Cortex of kidney (tissue), 1 donor: ENCODE data around the gene RPS21.

ENCODE experiments used
- DNase-seq: peaks from one replicate; lab custom pipeline; 2025; lab: John Stamatoyannopoulos, UW

RPS21 gene

DNA sequence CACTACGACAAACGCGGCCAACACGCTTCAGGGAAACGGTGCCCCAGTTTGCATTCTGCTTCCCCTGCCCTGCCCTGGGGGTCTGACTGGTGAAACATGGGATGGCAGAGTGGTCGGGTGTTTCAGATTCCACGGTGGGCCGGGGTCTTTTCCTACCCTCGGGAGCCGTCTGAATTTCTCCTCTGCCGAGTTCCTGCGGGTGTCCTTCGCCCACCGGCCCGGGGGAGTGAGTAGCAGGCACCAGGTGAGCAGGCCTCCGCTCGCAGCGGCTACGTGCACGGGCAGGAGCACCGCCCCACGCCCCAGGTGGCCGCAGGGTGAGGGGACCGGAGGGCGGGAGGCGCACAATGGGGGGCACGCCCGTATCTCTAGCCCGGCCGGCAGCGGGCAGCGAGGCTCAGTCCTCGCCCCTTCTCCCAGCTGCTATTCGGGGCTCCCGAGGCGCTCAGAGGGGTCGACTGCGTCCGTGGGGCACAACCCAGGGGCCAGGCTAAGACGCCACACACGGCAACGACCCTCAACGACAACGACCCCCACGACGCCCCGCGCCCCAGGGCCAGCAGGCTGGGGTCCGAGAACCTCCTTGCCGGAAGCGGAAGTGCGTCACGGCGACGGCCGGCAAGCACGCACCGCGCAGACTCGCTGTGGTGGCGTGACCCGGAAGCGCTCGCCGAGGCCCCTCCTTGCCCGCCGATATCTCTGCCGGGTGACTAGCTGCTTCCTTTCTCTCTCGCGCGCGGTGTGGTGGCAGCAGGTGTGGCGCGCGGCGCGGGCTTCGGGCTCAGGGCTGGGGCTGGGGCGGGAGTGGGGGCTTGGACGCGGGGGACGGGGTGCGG, at the start of gene RPS21:
Gene RPS21 (plus strand): TSS at position 721 of the 836 bp plus-strand sequence. CDS start 236 bp downstream, outside the sequence.
- DNase-seq, result no peak

DNA sequence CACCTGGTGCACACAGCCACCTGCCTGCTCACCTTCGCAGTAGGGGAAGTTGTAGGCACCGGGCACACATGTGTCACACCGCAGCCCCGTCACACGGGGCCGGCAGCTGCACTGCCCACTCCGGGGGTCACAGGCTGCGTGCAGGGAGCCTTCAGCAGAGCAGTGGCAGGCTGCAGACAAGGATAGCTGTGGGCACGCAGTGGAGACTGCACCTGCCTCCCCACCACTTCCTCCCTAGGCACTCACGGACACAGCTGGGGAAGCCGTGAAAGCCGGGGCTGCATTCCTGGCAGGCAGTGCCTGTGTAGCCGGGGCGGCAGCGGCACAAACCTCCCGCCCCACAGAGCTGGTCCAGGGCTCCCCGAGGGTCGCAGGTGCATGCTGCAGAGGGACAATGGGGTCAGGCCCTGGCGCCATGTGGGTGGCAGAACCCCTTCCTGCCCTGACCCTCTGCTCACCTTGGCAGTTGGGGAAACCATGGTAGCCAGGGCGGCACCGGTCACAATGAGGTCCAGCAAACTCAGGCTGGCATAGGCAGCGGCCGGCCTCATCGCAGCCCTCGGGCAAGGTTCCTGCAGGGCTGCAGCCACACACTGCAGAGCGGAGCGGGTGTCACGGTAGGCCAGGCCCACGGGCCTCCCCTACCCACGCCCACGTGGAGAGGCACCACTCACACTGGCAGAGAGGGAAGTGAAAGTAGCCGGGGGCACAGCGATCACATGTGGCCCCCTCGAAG, 49.2 kb upstream of the RPS21 start:
- DNase-seq, result no peak

DNA sequence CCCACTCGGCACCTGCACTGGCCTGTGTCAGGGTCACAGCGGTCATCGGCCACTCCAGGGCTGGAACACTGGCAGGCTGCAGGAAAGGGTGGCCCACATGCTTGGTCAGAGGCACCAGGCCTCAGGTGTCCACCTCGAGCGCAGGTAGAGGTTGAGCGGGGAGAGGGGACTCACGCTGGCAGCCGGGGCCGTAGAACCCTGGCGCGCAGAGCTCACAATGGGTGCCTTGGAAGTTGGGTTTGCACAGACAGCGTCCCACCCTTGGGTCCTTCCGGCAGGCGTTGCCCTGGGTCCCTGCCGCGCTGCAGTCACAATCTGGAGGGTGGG, 48.6 kb upstream of the RPS21 start:
- DNase-seq, result no peak

DNA sequence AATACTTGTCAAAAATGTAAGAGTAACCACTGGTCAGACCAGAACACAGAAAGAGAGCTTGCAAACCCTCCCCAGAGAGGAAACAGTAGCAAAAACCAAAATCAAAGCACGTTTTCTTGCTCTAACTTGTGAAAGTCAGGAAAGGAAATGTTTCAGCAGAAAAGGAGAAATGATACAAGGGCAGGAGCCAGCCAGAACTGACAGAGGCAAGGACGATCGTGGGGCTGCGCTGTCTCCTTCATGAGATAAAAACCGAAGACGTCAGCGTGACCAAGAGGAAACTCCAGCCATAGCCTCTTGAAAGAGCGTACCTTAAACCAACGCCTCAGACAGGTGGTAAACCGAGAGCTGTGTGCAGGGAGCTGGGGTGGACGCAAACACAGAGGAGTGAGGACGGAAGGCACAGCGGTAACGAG, 47.2 kb upstream of the RPS21 start:
- no peak for DNase-seq

DNA sequence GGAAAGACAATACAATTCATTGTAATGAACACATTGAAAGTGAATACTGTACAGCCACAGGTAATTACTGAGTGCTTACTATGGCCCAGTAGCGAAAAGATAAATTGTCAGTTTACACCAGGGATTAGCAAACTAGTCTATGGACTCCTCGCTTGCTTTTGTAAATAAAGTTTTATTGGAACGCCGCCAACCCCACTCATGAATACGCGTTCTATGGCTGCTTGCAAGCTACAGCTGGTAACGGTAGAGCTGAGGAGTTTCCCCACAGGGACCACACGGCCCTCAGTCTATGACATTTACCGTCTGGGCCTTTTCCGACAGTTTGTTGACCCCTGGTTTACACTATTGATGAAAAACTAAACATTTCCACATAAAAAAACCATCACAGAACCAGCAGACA, 44.0 kb upstream of the RPS21 start:
- DNase-seq, result no peak

DNA sequence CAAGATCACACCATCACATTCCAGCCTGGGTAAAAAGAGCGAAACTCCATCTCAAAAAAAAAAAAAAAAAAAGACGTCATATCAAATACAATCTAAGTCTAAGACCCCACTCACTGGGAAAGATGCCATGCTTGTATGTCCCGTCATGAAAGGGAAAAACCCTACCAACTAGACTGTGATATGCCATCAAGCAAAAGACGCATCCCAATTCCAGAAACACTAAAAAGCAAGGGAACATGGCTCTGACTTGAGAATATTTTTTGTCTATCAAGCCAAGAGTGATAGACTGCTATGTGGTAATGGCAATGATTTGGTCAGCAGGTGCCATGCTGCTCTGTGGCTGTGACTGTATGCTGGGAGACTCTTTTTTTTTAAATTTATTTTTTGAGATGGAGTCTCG, 42.8 kb upstream of the RPS21 start:
- DNase-seq, result no peak

DNA sequence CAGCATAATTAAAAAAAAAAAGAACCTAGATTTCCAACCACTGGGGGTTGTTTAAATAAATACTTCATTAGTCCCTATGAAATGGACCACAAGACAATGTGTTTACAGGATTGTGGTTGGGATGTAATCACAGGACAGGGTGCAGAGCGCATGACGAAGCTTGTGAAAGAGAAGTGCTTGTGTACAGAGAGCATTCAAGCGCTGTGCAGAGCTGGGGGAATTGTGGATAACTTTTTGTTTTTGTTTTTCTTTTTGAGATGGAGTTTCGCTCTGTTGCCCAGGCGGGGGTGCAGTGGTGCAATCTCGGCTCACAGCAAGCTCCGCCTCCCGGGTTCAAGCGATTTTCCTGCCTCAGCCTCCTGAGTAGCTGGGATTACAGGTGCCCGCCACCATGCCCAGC, 42.1 kb upstream of the RPS21 start:
- no peak for DNase-seq

DNA sequence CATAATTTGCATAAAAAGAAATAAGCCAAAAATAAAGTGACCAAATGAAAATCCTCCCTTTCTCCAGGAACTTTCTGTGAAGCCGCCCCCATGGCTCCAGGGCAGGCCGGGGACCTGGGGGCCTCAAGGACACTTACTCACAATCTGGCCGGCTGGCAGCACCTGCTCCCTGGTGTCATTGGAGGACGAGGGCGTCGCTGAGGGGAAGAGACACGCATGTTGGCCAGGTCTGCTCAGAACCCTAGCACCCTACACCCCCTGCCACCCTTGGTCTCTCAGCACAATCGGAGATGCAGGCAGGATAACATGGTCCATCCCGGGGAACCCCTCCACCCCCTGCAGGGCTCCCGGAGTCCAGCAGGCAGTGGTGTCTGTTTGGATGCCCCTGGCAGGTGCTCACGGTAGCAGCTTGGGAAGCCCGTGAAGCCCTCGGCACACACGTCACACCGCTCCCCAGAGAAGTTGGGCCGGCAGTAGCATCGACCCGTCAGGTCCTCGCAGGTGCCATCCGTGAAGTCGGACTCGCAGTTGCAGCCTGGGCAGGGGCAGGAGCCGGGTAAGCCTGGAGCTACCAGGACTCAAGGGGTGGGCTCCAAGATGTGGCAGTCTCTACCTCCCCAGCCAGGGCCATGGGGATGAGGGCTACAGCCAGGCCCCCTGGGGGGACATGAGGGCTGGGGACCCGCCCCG, 41.1 kb upstream of the RPS21 start:
- DNase-seq, result no peak

DNA sequence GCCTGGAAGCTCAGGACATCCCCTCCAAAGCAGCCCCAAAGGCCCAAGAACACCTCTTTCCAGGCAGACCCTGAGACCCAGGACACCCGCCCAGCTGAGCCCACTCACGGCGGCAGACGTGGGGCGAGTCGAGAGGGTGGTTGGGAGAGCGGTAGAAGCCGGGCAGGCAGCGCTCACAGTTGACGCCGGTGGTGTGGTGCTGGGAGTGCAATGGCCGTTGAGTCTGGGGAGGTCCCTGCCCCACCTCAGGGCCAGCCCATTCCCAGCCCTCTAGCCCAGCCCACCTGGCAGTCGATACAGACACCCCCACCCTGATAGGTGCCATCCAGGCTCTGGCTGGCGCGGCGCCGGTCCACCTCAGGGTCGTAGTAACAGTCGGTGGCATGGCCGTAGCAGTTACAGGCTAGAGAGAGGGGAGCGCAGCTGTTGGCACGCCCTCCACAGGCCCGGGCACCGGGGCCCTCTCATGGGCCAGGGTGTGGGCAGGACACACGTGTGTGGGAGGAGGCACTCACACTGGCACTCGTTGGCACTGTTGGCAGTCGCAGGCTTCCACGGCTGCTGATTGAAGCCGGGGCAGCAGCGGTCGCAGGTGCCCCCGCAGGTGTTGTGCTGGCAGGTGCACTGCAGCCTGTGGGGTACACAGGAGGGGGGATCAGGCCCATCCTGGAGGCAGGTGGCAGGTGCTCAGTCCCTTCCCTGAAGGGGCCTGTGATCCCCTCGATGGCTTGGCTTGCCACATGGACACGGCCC, 40.3 kb upstream of the RPS21 start:
- no peak for DNase-seq

DNA sequence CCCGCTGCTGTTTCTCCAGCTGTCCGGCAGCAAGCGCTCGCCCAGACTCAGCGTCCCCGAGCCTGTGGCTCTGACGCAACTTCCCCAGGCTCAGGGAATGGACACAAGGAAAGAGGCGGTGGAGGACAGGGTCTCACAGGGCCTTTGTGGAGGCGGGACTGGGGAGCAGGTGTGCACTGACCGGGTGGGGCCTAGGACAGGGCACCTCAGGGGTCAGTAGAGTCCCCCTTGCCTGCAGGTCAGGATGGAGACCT, 39.8 kb upstream of the RPS21 start:
- no peak for DNase-seq

DNA sequence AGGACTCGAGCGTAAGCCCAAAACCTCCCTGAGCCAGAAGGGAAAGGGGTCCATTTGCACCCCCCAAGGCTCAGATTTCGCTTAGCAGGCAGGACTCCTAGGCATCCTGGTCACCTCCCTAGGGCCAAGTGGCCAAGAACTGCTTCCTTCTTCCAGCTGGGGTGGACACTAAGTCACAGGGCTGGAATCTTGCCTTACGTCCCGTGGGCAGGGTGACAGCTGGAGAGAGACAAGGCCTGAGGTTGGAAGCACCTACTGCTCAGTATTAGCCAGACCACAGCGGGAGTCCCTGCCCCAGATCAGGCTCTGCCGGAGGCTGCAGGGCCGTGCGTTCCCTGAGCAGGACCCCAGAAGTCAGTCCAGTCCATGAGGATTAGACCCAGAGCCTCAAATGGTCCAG, 39.5 kb upstream of the RPS21 start:
- DNase-seq, result no peak

DNA sequence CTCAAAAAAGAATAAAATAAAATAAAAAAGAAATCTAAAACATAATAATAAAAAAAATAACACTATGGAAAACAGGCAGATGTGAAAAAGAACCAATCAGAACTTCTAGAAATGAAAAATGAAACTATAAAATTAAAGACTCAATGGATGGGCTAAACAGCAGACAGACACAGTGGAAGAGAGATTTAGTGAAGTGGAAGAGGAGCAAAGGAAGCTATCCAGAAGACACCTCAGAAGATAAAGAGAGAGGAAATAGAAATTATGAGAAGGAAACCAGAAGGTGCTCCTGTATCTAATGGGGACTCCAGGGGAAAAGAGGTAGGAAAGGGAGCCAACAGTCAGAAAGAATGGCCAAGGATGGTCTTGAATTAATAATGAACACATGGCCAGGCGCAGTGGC, 38.3 kb upstream of the RPS21 start:
- no peak for DNase-seq

DNA sequence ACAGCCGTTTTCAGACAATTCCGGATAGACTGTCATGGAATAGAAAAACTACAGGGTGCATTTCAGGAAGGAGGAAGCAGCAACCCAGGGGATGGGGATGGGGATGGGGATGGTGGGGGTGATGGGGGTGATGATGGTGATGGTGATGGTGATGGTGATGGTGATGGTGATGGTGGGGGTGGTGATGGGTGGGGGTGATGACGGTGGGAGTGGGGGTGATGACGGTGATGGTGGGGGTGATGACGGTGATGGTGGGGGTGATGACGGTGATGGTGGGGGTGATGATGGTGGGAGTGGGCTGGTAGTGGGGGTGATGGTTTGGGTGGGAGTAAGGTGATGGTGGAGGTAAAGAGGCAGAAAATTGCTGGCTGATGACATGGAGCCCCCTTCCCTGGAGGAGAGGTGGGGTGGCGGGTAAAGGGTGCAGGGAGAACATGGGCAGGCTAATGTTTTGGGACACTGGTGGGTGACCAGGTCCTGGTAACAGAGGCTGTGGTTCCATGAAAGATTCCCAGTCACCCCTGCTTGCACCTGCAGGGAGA, 37.3 kb upstream of the RPS21 start:
- DNase-seq, result no peak

DNA sequence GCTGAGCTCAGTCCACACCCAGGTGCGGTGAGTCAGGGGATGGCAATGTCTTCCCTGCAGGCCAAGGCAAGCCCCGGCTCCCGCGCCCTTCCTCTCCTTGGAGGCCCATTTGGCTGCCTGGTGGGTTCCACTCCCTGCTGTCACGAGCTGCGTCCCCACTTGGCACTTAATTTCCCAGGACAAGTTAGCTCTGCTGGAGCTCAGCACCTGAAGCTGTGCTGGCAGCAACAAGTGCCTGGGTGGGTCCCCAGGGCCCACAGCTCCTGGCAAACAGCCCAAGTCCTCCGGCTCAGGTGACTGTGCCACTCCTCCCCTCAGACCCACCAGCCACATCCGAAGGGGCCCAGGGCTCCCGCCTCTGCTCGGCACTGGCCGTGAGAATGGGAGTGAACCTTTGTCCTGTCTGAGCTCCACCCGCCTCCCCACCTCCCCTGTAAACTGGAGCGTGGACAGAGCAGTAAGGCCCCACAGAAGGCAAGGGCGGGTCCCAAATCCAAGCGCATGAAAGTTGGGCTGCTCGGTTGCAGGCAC, 36.7 kb upstream of the RPS21 start:
- no peak for DNase-seq

DNA sequence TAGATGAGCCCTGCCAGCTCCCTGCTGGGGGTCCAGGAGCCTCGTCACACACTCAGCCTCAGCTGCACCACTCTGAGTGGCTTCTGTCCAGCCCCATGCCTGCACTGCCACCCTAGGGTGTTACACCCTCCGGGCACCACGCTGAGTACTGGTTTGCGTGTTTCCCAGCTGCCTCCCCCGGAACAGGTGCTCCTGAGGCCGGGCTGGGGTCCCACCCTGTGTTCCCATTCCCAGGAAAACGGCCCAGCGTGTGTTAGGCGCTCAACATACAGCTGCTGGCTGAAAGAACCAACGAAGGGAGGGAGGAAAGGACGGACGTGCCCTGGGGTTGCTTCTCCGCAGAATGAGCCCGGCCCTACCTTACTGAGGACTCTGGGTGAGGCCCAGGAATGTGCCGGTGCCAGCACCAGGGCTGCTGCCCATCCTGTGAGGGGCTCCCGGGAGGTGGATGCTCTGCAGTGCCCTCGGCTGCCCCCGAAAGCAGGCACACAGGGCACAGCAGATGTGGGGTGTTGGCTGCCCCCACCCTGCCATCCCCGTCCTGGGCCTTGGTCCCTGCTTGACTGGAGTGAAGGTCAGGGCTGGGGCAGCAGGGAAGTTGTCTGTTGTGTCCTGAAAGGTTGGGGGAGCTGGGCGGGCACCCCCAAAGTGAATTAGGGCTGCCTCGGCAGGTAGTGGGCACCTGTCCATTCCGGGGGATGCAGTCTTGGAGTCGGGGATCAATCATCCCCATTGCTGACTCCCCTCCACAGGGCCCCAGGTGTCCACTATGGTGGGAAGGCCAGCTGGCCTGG, 36.1 kb upstream of the RPS21 start:
- no peak for DNase-seq

DNA sequence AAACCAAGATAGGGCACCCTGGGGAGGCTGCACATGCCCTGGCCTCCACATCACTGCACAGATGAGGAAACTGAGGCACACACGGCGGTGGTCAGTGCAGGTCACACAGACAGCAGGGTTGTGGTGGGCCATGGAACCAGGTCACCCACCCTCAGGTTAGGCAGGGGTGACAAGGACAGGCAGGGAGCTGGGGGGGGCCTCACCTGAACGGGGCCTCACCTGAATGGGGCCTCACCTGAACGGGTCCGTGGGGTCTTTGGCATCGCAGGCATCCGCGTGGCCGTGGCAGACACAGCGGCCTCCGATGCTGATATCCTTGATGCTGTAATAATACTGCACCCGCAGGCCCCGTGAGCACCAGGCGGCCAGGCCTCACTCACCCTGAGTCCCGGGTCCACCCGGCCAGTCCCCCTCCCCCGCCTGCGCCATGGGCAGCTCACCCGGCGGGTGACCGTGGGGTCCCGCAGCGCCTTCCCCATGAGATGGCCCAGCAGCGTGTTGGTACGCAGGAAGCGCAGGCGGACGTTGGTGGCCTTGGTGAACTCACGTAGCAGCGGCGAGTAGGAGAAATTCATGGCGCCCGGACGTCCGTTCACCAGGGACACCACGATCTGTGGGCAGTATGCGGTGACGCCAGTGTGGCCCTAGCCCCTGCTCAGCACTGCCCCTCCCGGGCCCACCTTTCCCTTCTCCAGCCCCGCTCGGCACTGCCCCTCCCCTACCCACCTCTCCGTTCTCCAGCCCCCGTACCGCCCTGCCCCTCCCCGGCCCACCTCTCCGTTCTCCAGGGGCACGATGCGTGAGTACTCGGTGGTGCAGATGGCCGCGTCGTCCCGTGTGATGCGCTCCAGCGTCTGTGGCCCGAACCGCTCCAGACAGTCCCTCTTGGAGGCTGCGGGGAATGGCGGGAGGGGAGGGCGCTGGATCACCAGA, 35.2 kb upstream of the RPS21 start:
- DNase-seq, result no peak

DNA sequence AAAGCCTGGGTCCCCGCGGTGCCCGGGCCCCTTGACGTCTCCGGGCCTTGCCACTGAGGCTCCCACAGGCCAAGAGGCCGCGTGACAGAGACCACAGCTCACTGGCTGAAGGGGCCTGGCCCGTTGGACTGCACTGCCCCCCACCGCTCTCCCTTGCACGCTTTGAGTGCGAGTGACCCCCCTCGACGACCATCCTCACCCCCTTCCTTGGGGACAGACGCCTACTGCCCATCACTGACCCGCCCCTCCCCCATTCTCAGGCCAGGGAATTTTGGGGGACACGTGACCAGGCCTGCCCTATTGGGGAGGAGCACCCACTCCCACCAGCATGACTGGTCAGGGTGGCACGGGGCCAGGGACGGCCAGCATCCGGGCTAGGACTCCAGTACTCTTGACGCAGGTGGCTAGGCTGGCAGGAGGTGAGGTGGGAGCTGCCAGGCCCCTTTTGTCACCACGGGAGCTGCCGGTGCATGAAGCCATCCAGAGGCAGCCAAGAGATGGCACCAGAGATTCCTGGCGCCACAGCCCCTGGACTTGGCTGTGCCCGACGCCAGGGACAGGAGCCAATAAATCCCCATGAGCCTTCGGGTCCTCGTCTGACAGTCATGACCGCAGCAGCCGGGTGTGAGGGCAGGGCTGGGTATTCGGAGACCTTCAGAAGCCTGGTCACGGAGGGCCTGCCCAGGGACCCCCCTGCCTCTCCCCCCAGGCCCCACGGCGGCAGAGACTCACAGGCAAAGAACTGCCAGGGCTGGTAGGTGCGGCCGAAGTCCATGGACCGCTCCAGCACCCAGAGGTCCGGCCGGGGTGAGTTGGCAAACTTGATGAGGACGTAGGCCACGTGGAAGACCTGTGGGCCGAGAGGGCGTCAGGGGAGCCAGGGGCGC, 34.3 kb upstream of the RPS21 start:
- no peak for DNase-seq

DNA sequence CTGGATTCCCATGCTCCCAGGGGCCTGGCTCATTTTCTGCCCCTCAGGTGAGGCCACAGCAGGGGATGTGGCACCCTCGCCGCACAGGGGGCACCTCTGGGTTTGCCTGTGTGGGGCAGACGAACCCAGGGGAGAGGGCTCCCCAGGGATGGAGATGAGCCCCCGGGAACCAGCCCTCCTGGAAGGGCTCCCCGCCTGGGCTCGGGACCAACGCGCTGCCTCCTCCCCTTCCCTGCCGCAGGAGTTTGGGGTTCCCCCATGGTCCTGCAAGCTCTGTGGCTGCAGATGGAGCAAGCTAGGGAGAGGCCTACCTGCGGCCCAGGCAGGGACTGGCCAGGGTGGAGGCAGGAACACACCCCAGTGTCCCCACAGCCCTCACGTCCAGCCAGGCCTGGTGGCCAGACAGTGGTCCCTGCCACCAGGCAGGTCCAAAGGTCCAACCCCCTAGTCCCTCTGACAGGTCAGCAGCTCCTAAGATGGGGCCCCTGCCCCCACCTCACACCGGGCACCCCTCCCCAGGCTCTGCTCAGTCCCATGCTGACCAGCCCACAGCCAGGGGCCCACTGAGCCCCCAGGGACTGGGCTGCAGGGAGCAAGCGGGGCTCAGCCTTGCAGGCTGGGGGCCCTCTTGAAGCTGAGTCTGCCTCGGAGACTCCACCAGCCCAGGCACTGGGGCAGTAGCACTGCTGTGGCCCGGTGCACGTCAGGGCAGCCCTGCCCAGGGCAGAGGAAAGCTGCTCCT, 33.4 kb upstream of the RPS21 start:
- DNase-seq, result no peak
